Measurements from ENCODE around the gene EEFSEC.

Gene EEFSEC

GRCh38 chr3:128446821-128447220 lies 293.5 kb downstream of the EEFSEC start:
- no peak for DNase-seq (ENCODE audit: extremely low spot score)
- TF ChIP-seq HDGF (IDR thresholded peaks at IDR 0.05; ENCODE audit: borderline replicate concordance) (no peak), BHLHE40 (IDR thresholded peaks at IDR 0.05; ENCODE audit: borderline replicate concordance) (no peak), NFRKB (IDR thresholded peaks at IDR 0.05) (no peak), TARDBP (IDR thresholded peaks at IDR 0.05) (no peak), ARNT (IDR thresholded peaks at IDR 0.05) (no peak), SP1 (IDR thresholded peaks at IDR 0.05) (no peak), FOXM1 (IDR thresholded peaks at IDR 0.05; ENCODE audit: borderline replicate concordance) (no peak), FOXK2 (IDR thresholded peaks at IDR 0.05) (no peak), LEF1 (IDR thresholded peaks at IDR 0.05; ENCODE audit: borderline replicate concordance) (no peak), FOXA1 (IDR thresholded peaks at IDR 0.05) (no peak), CTBP1 (IDR thresholded peaks at IDR 0.05; ENCODE audit: borderline replicate concordance) (no peak)
- TF ChIP-seq, protein P1, sequence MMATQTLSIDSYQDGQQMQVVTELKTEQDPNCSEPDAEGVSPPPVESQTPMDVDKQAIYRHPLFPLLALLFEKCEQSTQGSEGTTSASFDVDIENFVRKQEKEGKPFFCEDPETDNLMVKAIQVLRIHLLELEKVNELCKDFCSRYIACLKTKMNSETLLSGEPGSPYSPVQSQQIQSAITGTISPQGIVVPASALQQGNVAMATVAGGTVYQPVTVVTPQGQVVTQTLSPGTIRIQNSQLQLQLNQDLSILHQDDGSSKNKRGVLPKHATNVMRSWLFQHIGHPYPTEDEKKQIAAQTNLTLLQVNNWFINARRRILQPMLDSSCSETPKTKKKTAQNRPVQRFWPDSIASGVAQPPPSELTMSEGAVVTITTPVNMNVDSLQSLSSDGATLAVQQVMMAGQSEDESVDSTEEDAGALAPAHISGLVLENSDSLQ (IDR thresholded peaks at IDR 0.05), result no peak
- CTCF ChIA-PET, result interaction anchor here (1.1 kb wide), 1 partner anchor 9 kb away, joined by 3 read pairs; no protein-coding TSS in a partner anchor
- POLR2A ChIA-PET, result no interaction called here

GRCh38 chr3:128447561-128448013 lies 294.3 kb downstream of the EEFSEC start:
- ChIA-PET CTCF (interaction anchor here (1.1 kb wide), 1 partner anchor 10 kb away, joined by 3 read pairs; no protein-coding TSS in a partner anchor), POLR2A (no interaction called here)
- no peak for DNase-seq (ENCODE audit: extremely low spot score)
- TF ChIP-seq TARDBP (IDR thresholded peaks at IDR 0.05) (no peak), L3MBTL2 (conservative IDR thresholded peaks at IDR 0.05) (no peak), FOXA1 (IDR thresholded peaks at IDR 0.05) (no peak)

GRCh38 chr3:128448491-128448890 lies 295.2 kb downstream of the EEFSEC start:
- CTCF ChIA-PET, result interaction anchor here (0.7 to 1.0 kb wide), 2 partner anchors 10 to 133 kb away, joined by 3 read pairs; no protein-coding TSS in a partner anchor
- POLR2A ChIA-PET, result interaction anchor here (0.8 kb wide), 1 partner anchor 41 kb away, joined by 4 read pairs; no protein-coding TSS in a partner anchor
- no peak for TF ChIP-seq ELF4 (IDR thresholded peaks at IDR 0.05)
- TF ChIP-seq BHLHE40 (IDR thresholded peaks at IDR 0.05; ENCODE audit: borderline replicate concordance), result no peak
- TF ChIP-seq LEF1 (IDR thresholded peaks at IDR 0.05; ENCODE audit: borderline replicate concordance), result no peak
- TF ChIP-seq NFRKB (IDR thresholded peaks at IDR 0.05), result no peak
- no peak for TF ChIP-seq SP1 (IDR thresholded peaks at IDR 0.05)
- no peak for TF ChIP-seq FOXK2 (IDR thresholded peaks at IDR 0.05)
- TF ChIP-seq CTBP1 (IDR thresholded peaks at IDR 0.05; ENCODE audit: borderline replicate concordance), result no peak
- TF ChIP-seq FOXA1 (IDR thresholded peaks at IDR 0.05), result no peak
- no peak for DNase-seq (ENCODE audit: extremely low spot score)

GRCh38 chr3:128449111-128449638 lies 295.9 kb downstream of the EEFSEC start:
- TF ChIP-seq LEF1 (IDR thresholded peaks at IDR 0.05; ENCODE audit: borderline replicate concordance), result no peak
- TF ChIP-seq SP1 (IDR thresholded peaks at IDR 0.05), result no peak
- no peak for TF ChIP-seq BHLHE40 (IDR thresholded peaks at IDR 0.05; ENCODE audit: borderline replicate concordance)
- no peak for TF ChIP-seq CTBP1 (IDR thresholded peaks at IDR 0.05; ENCODE audit: borderline replicate concordance)
- TF ChIP-seq ZNF384 (IDR thresholded peaks at IDR 0.05), result no peak
- no peak for TF ChIP-seq FOXM1 (IDR thresholded peaks at IDR 0.05; ENCODE audit: borderline replicate concordance)
- no peak for TF ChIP-seq L3MBTL2 (conservative IDR thresholded peaks at IDR 0.05)
- no peak for TF ChIP-seq NFRKB (IDR thresholded peaks at IDR 0.05)
- TF ChIP-seq FOXK2 (IDR thresholded peaks at IDR 0.05), result no peak
- TF ChIP-seq ELF4 (IDR thresholded peaks at IDR 0.05), result no peak
- TF ChIP-seq ARNT (IDR thresholded peaks at IDR 0.05), result no peak
- TF ChIP-seq HDGF (IDR thresholded peaks at IDR 0.05; ENCODE audit: borderline replicate concordance), result no peak
- no peak for TF ChIP-seq SUZ12 (IDR thresholded peaks at IDR 0.05)
- TF ChIP-seq, protein P1 (IDR thresholded peaks at IDR 0.05), result no peak
- TF ChIP-seq TARDBP (IDR thresholded peaks at IDR 0.05), result no peak
- TF ChIP-seq FOXA1 (IDR thresholded peaks at IDR 0.05), result no peak
- CTCF ChIA-PET, result interaction anchor here (0.7 to 1.0 kb wide), 2 partner anchors 11 to 133 kb away, joined by 3 read pairs; no protein-coding TSS in a partner anchor
- POLR2A ChIA-PET, result interaction anchor here (0.8 kb wide), 1 partner anchor 40 kb away, joined by 4 read pairs; no protein-coding TSS in a partner anchor
- DNase-seq (ENCODE audit: extremely low spot score), result no peak

DNA sequence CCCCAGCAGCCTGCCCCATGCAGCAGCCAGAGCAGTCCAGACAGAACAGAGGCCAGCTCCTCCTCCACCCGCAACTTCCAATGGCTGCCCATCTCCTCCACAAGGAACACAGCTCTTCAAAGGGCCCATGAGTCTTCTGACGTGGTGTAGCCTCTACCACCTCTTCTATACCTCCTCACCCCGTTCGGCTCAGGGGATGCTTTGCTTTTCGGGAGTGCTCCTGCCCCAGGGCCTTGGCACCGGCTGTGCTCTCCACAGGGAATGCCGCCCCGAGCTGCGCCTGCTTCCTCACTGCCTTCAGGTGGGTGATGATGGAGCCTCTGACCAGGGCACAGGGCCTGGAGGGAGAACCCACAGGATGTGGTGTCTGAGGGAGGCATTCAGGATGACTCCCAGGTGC lies 298.8 kb downstream of the EEFSEC start:
- TF ChIP-seq TARDBP (IDR thresholded peaks at IDR 0.05) (no peak), HDGF (IDR thresholded peaks at IDR 0.05; ENCODE audit: borderline replicate concordance) (no peak), BHLHE40 (IDR thresholded peaks at IDR 0.05; ENCODE audit: borderline replicate concordance) (no peak), NFRKB (IDR thresholded peaks at IDR 0.05) (no peak), FOXA1 (IDR thresholded peaks at IDR 0.05) (no peak), SP1 (IDR thresholded peaks at IDR 0.05) (no peak), SUZ12 (IDR thresholded peaks at IDR 0.05) (no peak), ELF4 (IDR thresholded peaks at IDR 0.05) (no peak)
- TF ChIP-seq, protein P1 (IDR thresholded peaks at IDR 0.05), result no peak
- POLR2A ChIA-PET, result no interaction called here
- no peak for DNase-seq (ENCODE audit: extremely low spot score)
- CTCF ChIA-PET, result interaction anchor here (1.4 kb wide), 1 partner anchor 14 kb away, joined by 7 read pairs; no protein-coding TSS in a partner anchor

GRCh38 chr3:128452678-128453275 lies 299.5 kb downstream of the EEFSEC start:
- no peak for DNase-seq (ENCODE audit: extremely low spot score)
- POLR2A ChIA-PET, result no interaction called here
- CTCF ChIA-PET, result no interaction called here
- TF ChIP-seq L3MBTL2 (conservative IDR thresholded peaks at IDR 0.05) (no peak), ARNT (IDR thresholded peaks at IDR 0.05) (no peak), HDGF (IDR thresholded peaks at IDR 0.05; ENCODE audit: borderline replicate concordance) (no peak), BHLHE40 (IDR thresholded peaks at IDR 0.05; ENCODE audit: borderline replicate concordance) (no peak), FOXM1 (IDR thresholded peaks at IDR 0.05; ENCODE audit: borderline replicate concordance) (no peak), FOXK2 (IDR thresholded peaks at IDR 0.05) (no peak), LEF1 (IDR thresholded peaks at IDR 0.05; ENCODE audit: borderline replicate concordance) (no peak), SUZ12 (IDR thresholded peaks at IDR 0.05) (no peak), CTBP1 (IDR thresholded peaks at IDR 0.05; ENCODE audit: borderline replicate concordance) (no peak), FOXA1 (IDR thresholded peaks at IDR 0.05) (no peak), SP1 (IDR thresholded peaks at IDR 0.05) (no peak), ELF4 (IDR thresholded peaks at IDR 0.05) (no peak)
- TF ChIP-seq, protein P1 (IDR thresholded peaks at IDR 0.05), result no peak

Measured in HEK293T (cell line).